HG03442 (cell line): ENCODE results near the gene HNRNPK.

Experiments used
- ATAC-seq: cut with Tn5 transposase; IDR thresholded peaks from one replicate; pipeline ENCODE4 v1.9.1; 2021; ENCODE audit warnings: mild to moderate bottlenecking, moderate library complexity; ENCODE audit not compliant: unreplicated experiment

The HNRNPK gene

GRCh38 chr9:83979812-83980394 lies at the start of gene HNRNPK:
Gene HNRNPK (minus strand): TSS chr9:83980215. CDS start chr9:83978252, 1,963 bp downstream.
- peak; percentile 80 for ATAC-seq

- no peak for ATAC-seq
Measured at GRCh38 chr9:84027201-84027600, 47.2 kb upstream of the HNRNPK start.

- ATAC-seq = no peak
Measured at GRCh38 chr9:84024041-84024575, 44.1 kb upstream of the HNRNPK start.

GRCh38 chr9:84007662-84008061 lies 27.6 kb upstream of the HNRNPK start:
- no peak for ATAC-seq

- ATAC-seq = no peak
Measured at GRCh38 chr9:84003246-84003645, 23.2 kb upstream of the HNRNPK start.

- ATAC-seq = peak; percentile 53
Measured at GRCh38 chr9:84002344-84002743, 22.3 kb upstream of the HNRNPK start.

GRCh38 chr9:84001621-84002020 lies 21.6 kb upstream of the HNRNPK start:
- ATAC-seq = no peak

- ATAC-seq = no peak
Measured at GRCh38 chr9:84000186-84000585, 20.2 kb upstream of the HNRNPK start.

GRCh38 chr9:83999141-83999918 lies 19.3 kb upstream of the HNRNPK start:
- ATAC-seq = no peak

- ATAC-seq = no peak
Measured at GRCh38 chr9:83996126-83996525, 16.1 kb upstream of the HNRNPK start.

- no peak for ATAC-seq
Measured at GRCh38 chr9:83992901-83993300, 12.9 kb upstream of the HNRNPK start.

GRCh38 chr9:83992407-83992806 lies 12.4 kb upstream of the HNRNPK start:
- no peak for ATAC-seq

- no peak for ATAC-seq
Measured at GRCh38 chr9:83991355-83991754, 11.3 kb upstream of the HNRNPK start.

GRCh38 chr9:83988411-83988810 lies 8.4 kb upstream of the HNRNPK start:
- no peak for ATAC-seq

GRCh38 chr9:83987402-83987791 lies 7.4 kb upstream of the HNRNPK start:
- ATAC-seq = no peak

GRCh38 chr9:83986765-83987401 lies 6.9 kb upstream of the HNRNPK start:
- ATAC-seq = no peak

GRCh38 chr9:83986195-83986594 lies 6.2 kb upstream of the HNRNPK start:
- peak; percentile 38 for ATAC-seq

GRCh38 chr9:83981126-83981871 lies 1.3 kb upstream of the HNRNPK start:
- ATAC-seq = peak; percentile 3

- ATAC-seq = peak; percentile 60
Measured at GRCh38 chr9:83980395-83981125, 545 bp upstream of the HNRNPK start, which contains the start of gene RMI1. Gene RMI1 (plus strand): TSS chr9:83980805. CDS start chr9:84000987, 20,182 bp downstream.
